ENCODE results near the gene LYRM9.
"Not testable (repeated sequence)": the region's sequence is repeated elsewhere in the genome, so short reads cannot be mapped to it uniquely, and the experiment has no call there.

LYRM9 gene

GRCh38 chr17:27873746-27874145 lies 19.4 kb downstream of the LYRM9 start:
- no peak for DNase-seq (ENCODE audit: low spot score)

GRCh38 chr17:27873211-27873610 lies 20.0 kb downstream of the LYRM9 start:
- no peak for DNase-seq (ENCODE audit: low spot score)

- DNase-seq (ENCODE audit: low spot score) = no peak
Observed at GRCh38 chr17:27872776-27873175, 20.4 kb downstream of the LYRM9 start.

GRCh38 chr17:27871407-27871806 lies 21.8 kb downstream of the LYRM9 start:
- no peak for DNase-seq (ENCODE audit: low spot score)

GRCh38 chr17:27870345-27870744 lies 22.8 kb downstream of the LYRM9 start:
- no peak for DNase-seq (ENCODE audit: low spot score)

- no peak for DNase-seq (ENCODE audit: low spot score)
Observed at GRCh38 chr17:27868565-27868964, 24.6 kb downstream of the LYRM9 start.

- DNase-seq (ENCODE audit: low spot score) = no peak
Observed at GRCh38 chr17:27862840-27863239, 30.3 kb downstream of the LYRM9 start.

GRCh38 chr17:27862004-27862403 lies 31.2 kb downstream of the LYRM9 start:
- no peak for DNase-seq (ENCODE audit: low spot score)

- no peak for DNase-seq (ENCODE audit: low spot score)
Observed at GRCh38 chr17:27860971-27861664, 32.0 kb downstream of the LYRM9 start.

- no peak for DNase-seq (ENCODE audit: low spot score)
Observed at GRCh38 chr17:27858621-27859305, 34.4 kb downstream of the LYRM9 start.

- no peak for DNase-seq (ENCODE audit: low spot score)
Observed at GRCh38 chr17:27856676-27857432, 36.3 kb downstream of the LYRM9 start.

GRCh38 chr17:27855454-27855853 lies 37.7 kb downstream of the LYRM9 start:
- DNase-seq (ENCODE audit: low spot score) = no peak

- no peak for DNase-seq (ENCODE audit: low spot score)
Observed at GRCh38 chr17:27854163-27854562, 39.0 kb downstream of the LYRM9 start.

- DNase-seq (ENCODE audit: low spot score) = no peak
Observed at GRCh38 chr17:27853091-27853490, 40.1 kb downstream of the LYRM9 start.

GRCh38 chr17:27849474-27850185 lies 43.5 kb downstream of the LYRM9 start:
- DNase-seq (ENCODE audit: low spot score) = no peak

- no peak for DNase-seq (ENCODE audit: low spot score)
Observed at GRCh38 chr17:27848931-27849330, 44.2 kb downstream of the LYRM9 start.

GRCh38 chr17:27846808-27847307 lies 46.3 kb downstream of the LYRM9 start:
- DNase-seq (ENCODE audit: low spot score) = not testable (repeated sequence)

- no peak for DNase-seq (ENCODE audit: low spot score)
Observed at GRCh38 chr17:27846042-27846655, 47.0 kb downstream of the LYRM9 start.

- DNase-seq (ENCODE audit: low spot score) = no peak
Observed at GRCh38 chr17:27845264-27846041, 47.7 kb downstream of the LYRM9 start.

- DNase-seq (ENCODE audit: low spot score) = no peak
Observed at GRCh38 chr17:27840688-27841087, 52.5 kb downstream of the LYRM9 start.

GRCh38 chr17:27840406-27840678 lies 52.8 kb downstream of the LYRM9 start:
- not testable (repeated sequence) for DNase-seq (ENCODE audit: low spot score)
